Hindlimb muscle (tissue), 1 donor: ENCODE measurements around the gene CARD9. TPM values are rescaled to one million over a fixed set of nuclear protein-coding genes. Genes with fewer than 3 reads are reported as not detected.

Source experiments
- DNase-seq: peaks from one replicate; pipeline ENCODE4 v3.0.0-alpha.2; 2013
- polyA plus RNA-seq: library from polyadenylated mRNA; unstranded; fragments of 120-200 nt; gene quantifications from one replicate; pipeline ENCODE4 v1.2.1, GENCODE V29; 2013; ENCODE audit not compliant: insufficient read length

CARD9 gene
- polyA plus RNA-seq, 1 donor = 1.1 TPM

DNA sequence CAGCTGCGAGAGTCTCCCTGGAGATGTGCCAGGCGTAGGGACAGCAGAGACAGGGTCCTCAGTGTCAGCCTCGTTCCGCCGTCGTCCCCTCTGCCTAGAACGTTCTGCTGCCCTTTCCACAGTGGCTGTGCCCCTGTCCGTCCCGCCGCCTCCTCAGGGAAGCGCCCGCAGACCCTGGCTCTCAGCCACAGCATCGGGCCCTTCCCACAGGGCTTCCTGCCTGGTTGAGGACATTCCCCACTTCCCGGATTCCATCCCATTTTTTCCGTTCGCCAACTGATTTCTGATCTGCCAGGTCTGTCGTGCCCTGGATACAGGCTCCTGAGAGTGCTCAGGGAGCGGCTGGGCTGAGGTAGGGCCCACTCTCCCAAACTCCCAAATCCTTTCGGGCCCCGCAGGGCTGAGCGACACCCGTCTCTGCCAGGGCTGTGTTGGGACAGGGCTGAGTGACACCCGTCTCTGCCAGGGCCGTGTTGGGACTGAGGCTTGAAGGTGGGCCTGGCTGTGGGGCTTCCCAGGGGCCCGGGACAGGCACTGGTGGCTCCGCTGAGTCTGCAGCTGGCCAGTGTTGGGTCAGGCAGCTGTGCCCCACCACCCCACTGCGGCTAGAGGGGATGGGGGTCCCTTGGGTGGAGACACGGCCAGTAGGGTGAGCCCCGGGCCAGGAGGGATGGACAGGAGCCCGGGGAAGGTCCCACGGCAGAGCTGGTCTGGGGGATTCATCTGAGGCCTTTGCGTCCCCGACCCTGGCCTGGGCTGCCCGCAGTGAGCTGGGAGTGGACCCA lies 25.8 kb downstream of the CARD9 start:
- no peak for DNase-seq

DNA sequence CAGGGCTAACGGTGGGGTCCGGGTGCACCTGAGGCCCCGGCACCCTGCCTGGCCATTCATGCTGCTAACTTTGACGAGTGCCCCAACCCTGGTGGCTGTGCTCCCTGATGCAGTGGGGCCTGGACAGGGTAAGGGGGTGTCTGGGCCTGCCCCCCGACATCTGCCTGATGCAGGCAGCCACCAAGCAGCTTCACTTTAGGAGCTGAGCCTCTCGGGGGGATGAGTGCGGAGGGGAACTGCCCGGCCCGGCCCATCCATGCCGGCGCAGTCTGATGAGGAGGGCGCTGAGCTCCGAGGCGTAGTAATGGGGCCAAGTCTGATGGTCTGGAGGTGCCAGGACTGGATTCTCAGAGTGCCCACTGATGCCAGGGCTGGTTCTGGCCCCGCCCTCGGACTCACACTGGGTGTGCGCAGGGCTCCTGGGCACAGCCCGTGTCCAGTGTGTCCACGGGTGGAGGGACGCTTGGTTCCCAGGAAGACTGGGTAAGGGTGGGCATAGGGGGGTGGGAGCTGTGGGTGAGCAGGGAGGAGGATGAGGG lies 26.5 kb downstream of the CARD9 start:
- no peak for DNase-seq

DNA sequence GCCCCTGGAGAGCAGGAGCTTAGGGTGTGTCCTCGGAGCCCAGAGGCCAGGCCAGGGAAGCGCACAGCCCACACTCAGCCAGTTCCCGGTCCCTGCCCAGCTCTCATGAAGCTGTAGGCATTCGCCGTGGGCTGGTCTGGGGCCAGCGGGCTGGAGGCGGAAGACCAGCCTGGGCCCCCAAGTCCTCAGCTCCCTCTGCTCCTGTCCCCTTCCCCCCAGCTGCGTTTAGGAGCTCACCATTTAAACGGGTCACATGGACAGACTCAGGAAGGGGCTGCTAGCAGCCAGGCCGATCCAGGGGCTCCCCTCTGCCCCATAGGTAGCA lies 27.4 kb downstream of the CARD9 start:
- no peak for DNase-seq

DNA sequence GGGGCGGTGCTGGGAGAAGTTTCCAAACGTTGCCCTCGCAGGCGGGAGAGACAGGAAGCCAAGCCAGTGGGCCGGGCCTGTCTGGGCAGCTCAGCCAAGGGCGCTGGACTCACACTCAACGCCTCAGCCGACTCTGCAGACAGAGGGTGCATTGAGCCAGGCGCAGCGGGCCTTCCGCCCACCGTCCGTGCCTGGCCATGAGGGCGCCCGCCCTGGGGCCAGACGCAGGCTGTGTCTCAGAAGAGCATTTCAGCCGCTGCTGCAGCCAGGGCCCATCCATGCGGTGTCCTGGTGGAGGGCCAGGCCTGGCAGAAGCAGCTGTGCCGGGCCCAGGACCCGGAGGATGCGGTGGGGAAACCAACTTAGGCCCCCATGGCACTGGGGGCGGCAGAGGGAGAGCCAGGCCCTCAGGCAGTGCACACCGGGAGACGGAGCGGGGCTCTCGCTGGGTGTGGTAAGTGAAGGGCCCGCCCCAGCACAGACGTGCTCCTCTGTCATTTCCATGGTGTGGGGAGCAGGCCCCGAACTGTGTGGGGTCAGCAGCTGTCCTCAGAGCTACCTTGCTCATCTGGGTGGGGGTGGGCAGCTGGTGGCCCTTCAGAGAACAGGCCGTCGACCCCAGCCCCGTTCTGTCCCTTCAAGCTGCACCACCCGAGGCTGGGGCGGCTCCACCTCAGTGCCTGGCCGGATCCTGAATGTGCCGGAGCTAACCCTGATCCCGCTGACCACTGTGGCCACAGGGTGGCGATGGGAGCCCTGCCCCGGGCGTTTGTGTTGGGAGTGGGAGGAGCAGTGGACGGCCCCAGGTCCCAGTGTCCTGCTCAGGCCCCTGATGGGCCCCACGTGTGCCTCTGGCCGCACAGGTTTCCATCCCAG lies 27.9 kb downstream of the CARD9 start:
- no peak for DNase-seq

DNA sequence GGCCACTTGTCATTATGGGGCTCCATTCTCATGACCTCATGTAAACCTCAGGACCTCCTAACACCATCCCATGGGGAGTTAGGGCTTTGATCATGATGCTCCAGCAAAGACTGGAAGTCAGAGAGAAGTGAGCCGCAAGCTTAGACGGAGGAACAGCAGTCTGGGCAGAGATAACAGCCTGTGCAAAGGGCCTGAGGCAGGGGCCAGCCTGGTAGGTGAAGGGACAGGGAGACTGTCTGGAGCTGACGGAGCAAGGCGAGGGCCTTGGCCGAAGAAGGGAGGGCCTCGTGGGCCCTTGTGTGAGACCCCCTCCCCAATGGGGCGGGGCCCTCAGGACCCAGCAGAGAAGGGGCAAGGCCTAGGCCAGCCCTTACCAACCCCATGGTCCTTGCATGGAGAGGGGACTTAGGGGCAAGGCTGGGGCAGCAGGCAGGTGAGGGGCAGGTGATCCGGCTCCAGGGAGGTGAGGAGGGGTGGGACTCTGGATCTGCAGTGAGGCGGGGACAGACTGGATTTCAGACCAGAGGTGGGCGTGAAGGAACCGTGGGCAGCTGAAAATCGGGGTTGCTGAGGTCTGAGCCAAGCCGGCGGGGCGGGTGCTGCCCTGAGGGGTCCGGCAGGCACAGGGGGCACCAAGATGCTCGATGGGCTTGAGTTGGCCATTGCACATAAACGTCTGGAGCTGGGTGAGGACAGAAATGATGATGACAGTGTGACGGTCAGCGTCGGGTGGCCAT lies 28.8 kb downstream of the CARD9 start:
- DNase-seq = no peak

DNA sequence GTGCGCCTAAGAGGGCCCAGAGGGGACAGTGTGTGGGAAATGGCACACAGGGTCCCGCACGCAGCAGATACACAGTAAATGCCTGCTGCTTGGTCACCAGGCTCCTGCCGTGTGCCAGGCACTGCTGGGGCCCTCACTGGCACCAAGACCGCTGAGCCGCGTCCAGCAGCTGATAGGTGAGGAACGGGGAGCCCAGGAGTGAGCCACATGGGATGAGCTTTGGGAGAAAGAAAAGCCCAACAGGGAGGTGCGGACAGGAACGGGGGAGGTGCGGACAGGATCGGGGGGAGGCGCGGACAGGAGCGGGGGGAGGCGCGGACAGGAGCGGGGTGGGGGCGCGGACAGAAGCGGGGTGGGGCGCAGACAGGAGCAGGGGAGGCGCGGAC lies 29.6 kb downstream of the CARD9 start:
- DNase-seq = no peak

DNA sequence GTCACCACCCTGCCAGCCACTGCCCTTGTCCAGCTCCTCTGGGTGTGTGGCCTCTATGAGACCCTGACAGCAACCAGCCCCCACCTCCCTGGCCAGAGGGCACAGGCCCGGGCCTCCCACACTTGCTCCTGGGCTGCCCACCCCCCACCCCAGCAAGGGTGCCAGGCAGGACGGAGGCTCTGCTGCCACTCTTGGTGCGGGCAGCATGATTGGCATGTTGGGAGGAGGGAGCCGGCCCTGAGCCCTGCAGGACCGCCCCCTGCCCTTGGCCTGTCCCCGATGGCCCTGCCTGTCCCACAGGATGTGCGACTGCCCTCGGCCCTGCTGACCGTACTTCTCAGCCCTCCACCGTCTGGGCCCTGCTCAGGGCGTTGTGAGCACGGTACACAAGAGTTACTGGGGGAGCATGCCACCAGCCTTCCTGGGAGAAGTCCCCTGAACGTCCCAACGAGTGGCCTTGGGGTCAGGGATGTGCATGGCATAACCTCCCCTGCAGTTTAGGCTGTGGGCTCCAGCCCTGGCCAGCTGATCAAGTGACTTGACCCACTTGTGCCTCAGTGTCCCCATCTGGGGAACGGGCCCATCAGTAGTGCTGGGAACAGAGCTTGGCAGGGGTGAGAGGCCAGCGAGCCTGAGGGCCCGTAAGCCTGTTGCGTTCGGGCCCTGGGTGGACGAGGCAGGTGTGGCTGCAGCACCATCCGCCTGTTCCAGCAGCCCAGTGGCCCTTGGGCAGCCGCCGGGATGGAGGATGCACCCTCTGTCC lies 30.2 kb downstream of the CARD9 start:
- no peak for DNase-seq

DNA sequence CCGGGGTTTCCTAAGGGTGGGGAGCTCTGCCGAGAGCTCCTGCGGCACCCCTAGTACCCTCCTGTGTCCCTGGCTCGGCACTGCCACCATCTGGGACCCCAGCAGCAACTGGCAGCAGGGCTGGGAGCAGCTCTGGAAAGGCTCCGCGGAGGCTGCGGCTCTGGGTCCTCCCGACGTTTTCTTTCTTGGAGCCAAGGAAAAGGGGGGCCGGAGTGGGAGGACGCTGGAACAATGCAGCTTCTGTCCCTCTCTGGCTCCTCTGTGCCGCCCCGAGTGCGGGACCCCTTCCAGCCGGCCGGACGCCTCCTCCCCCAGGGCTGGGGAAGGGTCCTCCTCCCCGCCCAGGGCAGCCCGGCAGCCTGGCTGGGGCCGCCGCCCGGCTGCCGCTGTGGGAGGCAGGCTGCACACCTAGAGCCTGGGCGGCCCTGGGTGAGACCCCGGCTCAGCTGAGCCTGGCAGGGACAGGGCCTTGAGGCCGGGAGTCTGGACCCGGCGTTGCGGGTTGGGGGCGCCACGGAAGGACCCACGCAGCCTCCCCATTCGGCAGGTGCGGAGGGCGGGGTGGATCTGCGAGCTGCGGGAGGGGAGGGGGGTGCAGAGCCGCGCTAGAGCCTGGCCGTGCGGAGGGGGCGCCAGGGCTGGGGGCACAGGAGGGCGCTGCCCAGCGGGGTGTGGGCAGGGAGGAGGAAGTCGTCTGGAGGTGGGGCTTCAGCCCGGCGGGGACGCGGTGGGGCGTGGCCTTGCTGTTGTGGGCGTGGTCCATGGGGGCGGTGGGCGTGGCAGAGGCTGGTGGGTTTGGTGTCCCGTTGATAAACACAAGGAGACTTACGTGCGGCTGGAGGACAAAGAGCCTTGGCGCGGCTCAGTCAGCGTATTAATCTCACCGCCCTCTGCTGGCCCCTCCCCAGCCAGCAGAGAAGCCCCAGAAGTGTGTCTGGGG lies 31.0 kb downstream of the CARD9 start:
- no peak for DNase-seq

DNA sequence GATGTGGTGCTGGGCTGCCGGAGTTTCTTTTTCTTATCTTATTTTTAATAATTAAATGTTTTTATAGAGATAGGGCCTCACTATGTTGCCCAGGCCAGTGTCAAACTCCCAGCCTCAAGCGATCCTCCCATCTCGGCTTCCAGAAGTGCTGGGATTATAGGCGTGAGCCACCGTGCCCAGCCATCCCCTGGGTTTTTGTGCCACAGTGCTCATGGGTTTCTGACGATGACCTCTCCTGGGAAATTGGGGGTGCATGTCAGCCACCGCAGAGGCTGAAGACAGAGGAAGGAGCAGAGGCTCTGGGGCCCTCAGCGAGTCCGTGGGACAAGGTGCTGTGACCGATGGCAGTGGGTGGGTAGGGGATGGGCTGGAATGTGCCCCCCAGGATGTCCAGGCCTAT lies 31.7 kb downstream of the CARD9 start:
- DNase-seq = no peak

DNA sequence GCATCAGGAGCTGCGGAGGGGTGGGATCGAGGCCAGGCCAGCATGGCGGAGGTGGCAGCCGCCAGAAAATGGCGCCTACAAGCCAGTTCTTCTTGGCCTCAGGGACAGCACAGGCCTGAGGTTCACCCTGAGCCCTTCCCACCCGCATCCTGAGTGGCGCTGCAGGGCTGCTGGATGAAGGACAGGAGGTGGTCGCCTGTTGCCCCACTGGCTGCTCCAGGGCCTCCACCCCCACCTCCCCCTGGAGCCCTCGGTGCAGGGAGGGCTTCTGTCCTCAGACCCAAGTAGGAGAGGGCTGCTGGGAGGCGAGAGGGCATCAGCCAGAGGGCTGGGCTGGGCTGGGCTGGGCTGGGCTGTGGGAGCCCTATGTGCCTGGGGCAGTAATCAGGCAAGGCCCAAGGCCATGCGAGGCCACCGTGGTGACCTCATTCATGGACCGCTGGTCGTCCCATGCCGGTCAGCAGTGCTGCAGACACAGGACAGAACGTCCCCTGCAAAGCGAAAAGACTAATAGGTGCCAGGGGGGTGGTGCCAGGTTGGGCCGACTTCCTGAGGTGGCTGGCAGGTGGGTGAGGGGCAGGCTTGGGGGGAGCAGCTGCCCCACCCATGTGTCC lies 32.3 kb downstream of the CARD9 start:
- no peak for DNase-seq

DNA sequence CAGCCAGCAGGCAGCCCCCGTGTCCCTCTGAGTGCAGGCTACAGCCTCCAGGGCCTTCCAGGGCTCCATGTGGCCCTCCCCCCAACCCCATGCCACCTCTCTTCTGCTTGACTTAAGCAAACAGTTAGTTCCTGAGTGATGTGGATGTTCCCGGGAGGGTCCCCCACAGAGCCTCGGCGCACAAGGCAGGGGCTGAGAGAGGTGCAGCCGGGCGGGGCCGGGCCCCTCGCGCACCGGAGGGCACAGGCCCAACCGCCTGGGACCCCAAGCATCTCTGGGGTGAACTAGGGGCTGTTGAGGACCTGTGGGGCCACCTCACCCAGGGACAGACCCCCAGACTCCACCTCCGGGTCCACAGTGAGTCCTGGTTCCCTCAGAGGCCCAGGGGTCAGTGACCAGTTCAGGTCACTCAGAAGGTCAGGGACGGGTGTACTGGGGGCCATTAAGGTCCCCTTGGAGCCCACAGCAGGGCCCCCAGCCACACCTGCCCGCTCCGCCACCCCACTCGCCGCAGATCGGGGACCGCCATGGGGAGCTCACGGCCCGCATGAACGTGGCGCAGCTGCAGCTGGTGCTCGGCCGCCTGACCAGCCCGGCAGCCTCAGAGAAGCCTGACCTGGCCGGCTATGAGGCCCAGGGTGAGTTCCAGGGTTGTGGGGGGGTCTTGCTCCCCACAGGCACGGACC lies 33.0 kb downstream of the CARD9 start:
- DNase-seq = no peak

DNA sequence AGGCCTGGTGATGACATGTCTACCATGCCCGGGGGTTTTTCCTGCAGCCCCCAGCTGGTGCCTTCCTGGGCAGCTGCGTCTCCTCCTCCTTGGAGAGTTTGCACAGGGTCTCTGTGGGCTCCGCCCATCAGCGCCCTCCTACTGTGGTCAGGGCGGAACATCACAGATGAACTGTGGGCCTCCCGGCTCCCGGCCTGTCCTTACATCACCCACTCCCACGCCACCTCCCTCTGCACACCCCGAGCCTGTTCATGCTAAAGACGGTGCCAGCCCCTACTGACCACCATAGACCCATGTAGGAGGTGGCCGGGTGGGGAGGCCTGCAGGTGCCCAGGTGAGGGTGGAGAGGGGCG lies 33.5 kb downstream of the CARD9 start:
- no peak for DNase-seq

DNA sequence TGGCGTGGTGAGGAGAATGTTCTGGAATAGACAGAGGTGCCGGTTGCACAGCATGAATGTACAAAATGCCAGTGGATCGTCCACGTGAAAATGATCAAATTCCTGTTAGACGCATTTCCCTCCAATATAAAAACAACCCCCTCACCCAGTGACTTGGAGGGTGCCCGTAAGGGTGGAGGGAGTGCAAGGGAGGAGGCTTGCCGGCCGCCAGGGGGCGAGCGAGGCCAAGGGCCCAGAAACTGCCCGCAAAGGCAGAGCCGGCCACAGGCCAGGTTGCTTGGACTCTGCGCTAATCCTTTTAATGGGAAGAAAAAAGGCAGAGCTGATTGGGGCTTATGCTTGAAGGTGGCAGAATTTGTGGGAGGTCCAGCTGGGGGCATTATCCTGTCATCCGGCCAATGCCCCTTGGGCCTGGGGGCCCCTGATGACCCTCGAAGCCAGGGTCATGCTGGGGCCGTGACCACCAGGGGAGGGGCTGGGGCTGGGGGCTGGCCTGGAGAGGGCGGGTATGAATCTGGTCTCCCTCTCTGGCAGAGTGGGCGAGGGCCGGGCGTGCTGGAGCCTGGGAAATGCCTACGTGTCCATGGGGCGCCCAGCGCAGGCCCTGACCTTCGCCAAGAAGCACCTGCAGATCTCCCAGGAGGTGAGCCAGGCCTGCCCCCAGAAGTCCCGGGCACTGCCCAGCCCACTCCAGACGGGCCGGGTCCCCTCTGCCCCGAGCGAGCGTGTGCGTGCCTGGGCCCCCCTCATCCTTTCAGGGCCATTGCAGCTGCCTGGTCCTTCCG lies 34.1 kb downstream of the CARD9 start:
- no peak for DNase-seq

DNA sequence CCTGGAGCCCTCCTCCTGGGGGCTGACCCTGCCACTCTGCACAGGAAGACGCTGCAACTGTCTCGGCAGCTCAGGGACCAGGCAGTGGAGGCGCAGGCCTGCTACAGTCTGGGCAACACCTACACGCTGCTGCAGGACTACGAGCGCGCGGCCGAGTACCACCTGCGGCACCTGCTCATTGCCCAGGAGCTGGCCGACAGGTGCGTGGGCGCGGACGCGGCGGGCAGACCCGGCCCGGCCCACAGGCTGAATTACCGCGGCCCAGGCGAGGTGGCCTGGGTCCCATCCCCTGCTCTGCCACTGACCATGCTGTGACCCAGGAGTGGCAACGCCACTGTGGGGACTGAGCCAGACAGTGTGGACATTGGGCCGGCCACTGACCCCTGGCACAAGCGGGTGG lies 35.0 kb downstream of the CARD9 start:
- DNase-seq = no peak

DNA sequence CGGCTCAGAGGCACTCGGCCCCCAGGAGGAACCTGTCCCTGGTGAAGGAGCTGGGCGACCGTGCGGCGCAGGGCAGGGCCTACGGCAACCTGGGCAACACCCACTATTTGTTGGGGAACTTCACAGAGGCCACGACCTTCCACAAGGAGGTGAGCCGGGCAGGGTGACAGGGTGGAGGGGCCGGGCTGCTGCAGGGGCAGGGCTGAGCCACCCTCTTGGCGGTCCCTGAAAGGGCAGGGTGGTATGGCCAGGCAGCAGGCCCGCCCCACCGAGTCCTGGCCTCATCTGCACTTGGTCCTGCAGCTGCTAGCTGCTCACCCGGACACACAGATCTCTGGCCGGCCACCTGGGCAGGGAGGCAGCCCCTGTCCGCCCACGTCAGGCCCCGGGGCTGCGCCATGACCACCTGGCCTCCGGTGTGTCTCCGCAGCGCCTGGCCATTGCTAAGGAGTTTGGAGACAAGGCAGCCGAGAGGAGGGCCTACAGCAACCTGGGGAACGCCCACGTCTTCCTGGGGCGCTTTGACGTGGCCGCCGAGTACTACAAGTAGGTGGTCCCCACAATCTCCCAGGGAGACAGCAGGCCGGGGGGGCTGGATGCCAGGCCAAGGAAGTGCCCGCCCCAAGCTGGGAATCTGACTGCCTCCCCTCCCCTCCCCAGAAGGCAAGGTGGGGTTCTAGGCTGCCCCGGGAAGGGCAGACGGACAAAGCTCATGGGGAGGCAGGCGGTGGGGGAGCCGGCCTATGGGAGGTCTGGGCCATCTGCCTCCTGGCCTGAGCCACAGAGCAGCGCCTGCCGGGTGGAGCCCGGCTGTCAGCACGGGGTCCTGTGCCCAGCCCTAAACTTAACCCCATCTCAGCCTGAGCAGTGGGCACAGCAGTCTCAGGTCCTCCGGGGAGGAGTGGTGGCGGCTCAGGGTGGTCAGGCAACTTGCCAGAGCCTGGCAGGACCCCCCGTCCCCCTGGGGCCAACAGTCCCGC lies 35.8 kb downstream of the CARD9 start:
- DNase-seq = no peak

DNA sequence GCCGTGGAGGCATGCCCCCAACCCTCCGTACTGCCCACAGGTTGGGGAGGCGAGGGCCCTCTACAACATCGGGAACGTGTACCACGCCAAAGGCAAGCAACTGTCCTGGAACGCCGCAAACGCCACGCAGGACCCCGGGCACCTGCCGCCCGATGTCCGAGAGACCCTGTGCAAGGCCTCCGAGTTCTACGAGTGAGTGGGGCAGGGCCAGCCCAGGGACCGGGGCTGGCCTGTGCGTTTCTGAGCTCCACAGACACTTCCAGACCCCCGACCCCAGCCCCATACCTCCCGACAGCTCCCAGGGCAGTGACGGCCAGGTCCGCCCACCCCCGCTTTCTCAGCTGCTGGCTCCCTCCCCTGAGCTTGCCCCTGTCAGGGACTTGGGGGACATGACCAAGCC lies 36.6 kb downstream of the CARD9 start:
- no peak for DNase-seq

DNA sequence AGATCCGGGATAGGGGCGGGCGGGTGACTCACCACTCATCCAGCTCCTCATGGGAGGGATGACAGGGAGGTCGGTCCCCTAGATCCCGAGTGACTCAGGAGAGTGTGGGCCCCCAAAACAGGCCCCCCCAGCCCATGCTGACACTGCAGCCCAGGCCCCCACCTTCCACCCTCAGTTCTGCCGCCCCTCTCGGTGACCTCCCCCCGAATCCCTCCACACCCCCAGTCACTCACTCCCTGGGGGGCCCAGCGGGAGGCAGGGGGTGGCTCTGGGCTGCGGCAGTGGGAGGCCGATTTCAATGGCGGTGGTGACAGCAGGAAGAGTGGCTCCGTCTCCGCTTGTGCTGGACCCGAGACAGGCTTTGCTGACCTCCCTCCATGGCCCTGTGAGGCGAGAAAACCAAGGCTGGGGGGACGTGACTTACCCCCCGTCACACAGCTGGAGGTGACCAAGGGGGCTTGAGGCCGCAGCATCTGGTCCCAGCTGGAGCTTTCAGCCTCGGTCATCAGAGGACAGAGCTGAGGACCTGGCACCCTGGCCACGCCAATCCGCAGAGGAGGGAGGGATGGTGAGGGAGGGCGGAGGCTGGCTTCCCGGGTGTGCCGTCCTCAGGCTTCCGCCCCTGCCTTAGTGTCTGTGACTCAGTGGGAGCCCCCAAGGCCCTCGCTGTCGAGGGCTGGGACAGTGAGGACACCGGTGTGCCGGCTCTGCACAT lies 37.2 kb downstream of the CARD9 start:
- DNase-seq = no peak
